Tibial nerve (tissue), 4 donors: ENCODE data around the gene ERFL. TPM values are rescaled to one million over a fixed set of nuclear protein-coding genes. Genes with fewer than 3 reads are reported as not detected.

ENCODE experiments used
- DNase-seq, 2 donors: peaks; one replicate each; pipeline ENCODE4 v3.0.0-alpha.2; 2019; ENCODE audit warnings: low spot score in 2 of 2
- H3K27ac ChIP-seq, 4 donors: fragments of 200-600 bp; sonication (generic) in 3 of 4; one replicate each; pipeline ENCODE4 v1.5.1; 2017 to 2019; ENCODE audit warnings: mild to moderate bottlenecking in 1 of 4
- H3K27me3 ChIP-seq, 2 donors: fragments of 200-600 bp; sonication (generic) in 1 of 2; one replicate each; pipeline versions ENCODE4 v1.5.1 to v1.6.0; 2017 to 2019
- H3K36me3 ChIP-seq, 3 donors: fragments of 200-600 bp; sonication (generic); one replicate each; pipeline ENCODE4 v1.5.1; 2018 to 2019
- H3K4me1 ChIP-seq, 4 donors: fragments of 200-600 bp; sonication (generic) in 3 of 4; one replicate each; pipeline ENCODE4 v1.5.1; 2017 to 2019
- H3K4me3 ChIP-seq, 4 donors: fragments of 200-600 bp; sonication (generic) in 3 of 4; one replicate each; pipeline ENCODE4 v1.5.1; 2017 to 2019; ENCODE audit warnings: mild to moderate bottlenecking in 1 of 4, moderate library complexity in 1 of 4
- H3K9me3 ChIP-seq, 4 donors: fragments of 200-600 bp; sonication (generic) in 3 of 4; one replicate each; pipeline ENCODE4 v1.5.1; 2017 to 2019
- CTCF ChIP-seq, 5 experiments: fragments of 200-600 bp in 3 of 5; fragments of 450-650 bp in 2 of 5; sonication (generic) in 3 of 5; IDR thresholded peaks; one replicate each; pipeline ENCODE4 v1.5.1; 2016 to 2019; ENCODE audit warnings: antibody characterized with exemption in 5 of 5, mild to moderate bottlenecking in 3 of 5, moderate library complexity in 2 of 5
- EP300 ChIP-seq, 2 donors: sonication (generic); formaldehyde crosslinking; IDR thresholded peaks; one replicate each; pipeline ENCODE4 v1.6.1; 2017; ENCODE audit warnings: antibody characterized with exemption in 2 of 2, mild to moderate bottlenecking in 1 of 2
- POLR2A ChIP-seq, 2 donors: fragments of 450-650 bp; IDR thresholded peaks; one replicate each; pipeline ENCODE4 v1.6.1; 2017; ENCODE audit warnings: antibody characterized with exemption in 2 of 2, mild to moderate bottlenecking in 2 of 2, moderate library complexity in 2 of 2
- WGBS, 2 donors: methylation state at CpG; one replicate each; pipeline ENCODE4 v1.1.5; 2018; 5-methylcytosine and 5-hydroxymethylcytosine counted together
- total RNA-seq, 4 donors: library from RNA; depleted of rRNA; stranded (reverse); fragments of >200 nt; gene quantifications; one replicate each; pipeline ENCODE4 v1.1.0, GENCODE V29; 2016

ERFL gene
- total RNA-seq, 4 donors from 2014 or later: 0.30 to 0.59 (median 0.42) TPM; not detected in 1

- TF ChIP-seq EP300 (IDR thresholded peaks at IDR 0.05): no peak
Measured at GRCh38 chr19:41930926-41931592, 2.8 kb upstream of the ERFL start.

GRCh38 chr19:41930322-41930722 is 2.1 kb upstream of the ERFL start:
- Histone ChIP-seq H3K36me3 (peaks cover 0 to 4% (median 0%) of the 10 kb centered on the region in 3 donors), H3K27ac (no peak overlapping the region), H3K4me1 (peaks cover 0 to 31% (median 11%) of the 10 kb centered on the region in 4 donors), H3K27me3 (peaks cover 8 to 99% of the 10 kb centered on the region in 2 donors), H3K9me3 (no peaks in the 10 kb centered on the region), H3K4me3 (no peak overlapping the region)
- 14 to 17% methylated on average over 7 of the region's 7 CpGs for WGBS, 2 donors
- DNase-seq: no peak
- no peak for TF ChIP-seq POLR2A (IDR thresholded peaks at IDR 0.05)
- no peak for TF ChIP-seq CTCF (IDR thresholded peaks at IDR 0.05)
- TF ChIP-seq EP300 (IDR thresholded peaks at IDR 0.05): no peak

More at GRCh38 chr19:41930926-41931592, 2.8 kb upstream of the ERFL start:
- DNase-seq: no peak
- Histone ChIP-seq H3K4me1 (peaks cover 0 to 35% (median 12%) of the 10 kb centered on the region in 4 donors), H3K4me3 (no peak overlapping the region), H3K36me3 (no peaks in the 10 kb centered on the region), H3K9me3 (no peaks in the 10 kb centered on the region), H3K27ac (no peak overlapping the region), H3K27me3 (peaks cover 8 to 99% of the 10 kb centered on the region in 2 donors)
- WGBS, 2 donors: 8 to 9% methylated on average over 16 of the region's 17 CpGs

- H3K36me3 ChIP-seq: peaks cover 0 to 4% (median 0%) of the 10 kb centered on the region in 3 donors
- H3K4me1 ChIP-seq: peaks cover 0 to 31% (median 9%) of the 10 kb centered on the region in 4 donors
- no peak overlapping the region for H3K4me3 ChIP-seq
- WGBS, 2 donors: 13 to 28% methylated on average over 11 to 14 of the region's 14 CpGs
- peaks cover 8 to 99% of the 10 kb centered on the region in 2 donors for H3K27me3 ChIP-seq
- no peak for DNase-seq
- H3K27ac ChIP-seq: no peak overlapping the region
- no peaks in the 10 kb centered on the region for H3K9me3 ChIP-seq
- TF ChIP-seq CTCF (IDR thresholded peaks at IDR 0.05): no peak
- TF ChIP-seq EP300 (IDR thresholded peaks at IDR 0.05): no peak
- TF ChIP-seq POLR2A (IDR thresholded peaks at IDR 0.05): no peak
Measured at GRCh38 chr19:41929536-41930071, 1.4 kb upstream of the ERFL start.

- TF ChIP-seq POLR2A (IDR thresholded peaks at IDR 0.05) (no peak), CTCF (IDR thresholded peaks at IDR 0.05) (no peak), EP300 (IDR thresholded peaks at IDR 0.05) (no peak)
- H3K27ac ChIP-seq: peak overlapping the region in 1 of 4 donors; percentile 41
- H3K4me1 ChIP-seq: peaks cover 0 to 31% (median 9%) of the 10 kb centered on the region in 4 donors
- peak overlapping the region in 2 of 4 donors; percentile 34 to 39 for H3K4me3 ChIP-seq
- H3K36me3 ChIP-seq: peaks cover 0 to 4% (median 0%) of the 10 kb centered on the region in 3 donors
- H3K9me3 ChIP-seq: no peaks in the 10 kb centered on the region
- DNase-seq: no peak
- peaks cover 8 to 99% of the 10 kb centered on the region in 2 donors for H3K27me3 ChIP-seq
- WGBS, 2 donors: 5% methylated on average over 23 to 26 of the region's 29 CpGs
Measured at GRCh38 chr19:41928754-41929535, 696 bp upstream of the ERFL start.

- Histone ChIP-seq H3K4me3 (peak overlapping the region; percentile 5 to 39 (median 20)), H3K27ac (peak overlapping the region in 1 of 4 donors; percentile 41), H3K4me1 (peaks cover 0 to 25% (median 9%) of the 10 kb centered on the region in 4 donors), H3K27me3 (peaks cover 8 to 97% of the 10 kb centered on the region in 2 donors), H3K36me3 (peaks cover 0 to 4% (median 0%) of the 10 kb centered on the region in 3 donors), H3K9me3 (no peaks in the 10 kb centered on the region)
- no peak for TF ChIP-seq EP300 (IDR thresholded peaks at IDR 0.05)
- no peak for TF ChIP-seq POLR2A (IDR thresholded peaks at IDR 0.05)
- no peak for TF ChIP-seq CTCF (IDR thresholded peaks at IDR 0.05)
- DNase-seq: no peak
- WGBS, 2 donors: 7 to 8% methylated on average over 26 to 32 of the region's 43 CpGs
Measured at GRCh38 chr19:41927497-41928192, 604 bp downstream of the ERFL start.
